ENCODE measurements around the gene B4GALNT4.
"Not testable (repeated sequence)": the region's sequence is repeated elsewhere in the genome, so short reads cannot be mapped to it uniquely, and the experiment has no call there.

B4GALNT4 gene

GRCh38 chr11:392102-392777 lies 22.9 kb downstream of the B4GALNT4 start:
- no peak for DNase-seq (ENCODE audit: low read depth in 2 of 3, low spot score in 2 of 3)

GRCh38 chr11:393219-394033 lies 24.1 kb downstream of the B4GALNT4 start:
- no peak for DNase-seq (ENCODE audit: low read depth in 2 of 3, low spot score in 2 of 3)

GRCh38 chr11:394034-394857 lies 24.9 kb downstream of the B4GALNT4 start, which contains the start of gene PKP3:
TSS of gene PKP3 (plus strand) at chr11:394209. CDS start at chr11:394293, 84 bp downstream.
- no peak for DNase-seq (ENCODE audit: low read depth in 2 of 3, low spot score in 2 of 3)

- no peak for DNase-seq (ENCODE audit: low read depth in 2 of 3, low spot score in 2 of 3)
These were observed 25.8 kb downstream of the B4GALNT4 start for GRCh38 chr11:394858-395655.

DNA sequence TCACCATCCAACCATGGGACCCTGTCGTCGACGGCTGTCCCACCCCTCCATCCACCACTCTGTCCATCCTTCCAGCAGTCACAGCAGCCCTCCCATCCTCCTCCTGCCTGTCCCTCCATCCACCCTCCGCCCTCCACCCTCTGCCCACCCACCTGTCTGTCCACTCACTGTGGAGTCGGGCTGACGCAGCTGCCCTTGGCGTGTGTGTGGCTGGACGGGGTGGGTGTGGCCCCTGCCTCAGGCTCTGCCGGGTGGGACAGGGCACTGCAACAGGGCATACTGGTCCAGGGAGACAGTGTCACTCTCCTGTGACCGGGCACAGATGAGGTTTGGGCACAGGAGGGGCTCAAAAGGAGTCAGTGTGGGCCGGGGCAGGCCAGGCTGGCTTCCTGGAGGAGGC lies 26.6 kb downstream of the B4GALNT4 start:
- no peak for DNase-seq (ENCODE audit: low read depth in 2 of 3, low spot score in 2 of 3)

DNA sequence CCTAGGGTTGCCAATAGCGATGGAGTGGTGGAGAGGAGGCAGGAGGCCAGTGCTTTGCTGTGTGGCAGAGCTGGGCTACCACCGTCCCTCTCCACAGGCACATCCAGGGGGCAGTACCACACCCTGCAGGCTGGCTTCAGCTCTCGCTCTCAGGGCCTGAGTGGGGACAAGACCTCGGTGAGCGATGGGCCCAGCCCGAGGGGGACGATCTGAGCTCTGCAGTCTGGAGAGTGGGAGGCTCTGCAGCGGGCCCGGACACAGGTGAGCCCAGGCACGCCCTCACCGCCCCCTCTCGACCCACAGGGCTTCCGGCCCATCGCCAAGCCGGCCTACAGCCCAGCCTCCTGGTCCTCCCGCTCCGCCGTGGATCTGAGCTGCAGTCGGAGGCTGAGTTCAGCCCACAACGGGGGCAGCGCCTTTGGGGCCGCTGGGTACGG lies 27.2 kb downstream of the B4GALNT4 start:
- DNase-seq (ENCODE audit: low read depth in 2 of 3, low spot score in 2 of 3) = no peak

GRCh38 chr11:396948-397548 lies 27.7 kb downstream of the B4GALNT4 start:
- no peak for DNase-seq (ENCODE audit: low read depth in 2 of 3, low spot score in 2 of 3)

- no peak for DNase-seq (ENCODE audit: low read depth in 2 of 3, low spot score in 2 of 3)
These were observed 29.5 kb downstream of the B4GALNT4 start for GRCh38 chr11:398826-399225.

GRCh38 chr11:399731-400211 lies 30.5 kb downstream of the B4GALNT4 start:
- DNase-seq (ENCODE audit: low read depth in 2 of 3, low spot score in 2 of 3) = no peak

DNA sequence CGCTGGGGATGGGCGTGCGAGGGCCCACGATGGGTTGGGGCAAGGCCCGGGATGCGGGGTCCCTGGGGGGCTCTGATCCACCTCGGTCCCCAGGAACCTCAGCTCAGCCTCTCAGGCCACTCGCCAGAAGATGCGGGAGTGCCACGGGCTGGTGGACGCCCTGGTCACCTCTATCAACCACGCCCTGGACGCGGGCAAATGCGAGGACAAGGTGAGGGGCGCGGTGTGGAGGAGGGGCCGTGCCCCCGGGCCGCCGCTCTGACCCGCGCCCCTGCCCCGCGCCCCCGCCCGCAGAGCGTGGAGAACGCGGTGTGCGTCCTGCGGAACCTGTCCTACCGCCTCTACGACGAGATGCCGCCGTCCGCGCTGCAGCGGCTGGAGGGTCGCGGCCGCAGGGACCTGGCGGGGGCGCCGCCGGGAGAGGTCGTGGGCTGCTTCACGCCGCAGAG lies 31.0 kb downstream of the B4GALNT4 start:
- DNase-seq (ENCODE audit: low read depth in 2 of 3, low spot score in 2 of 3) = no peak

DNA sequence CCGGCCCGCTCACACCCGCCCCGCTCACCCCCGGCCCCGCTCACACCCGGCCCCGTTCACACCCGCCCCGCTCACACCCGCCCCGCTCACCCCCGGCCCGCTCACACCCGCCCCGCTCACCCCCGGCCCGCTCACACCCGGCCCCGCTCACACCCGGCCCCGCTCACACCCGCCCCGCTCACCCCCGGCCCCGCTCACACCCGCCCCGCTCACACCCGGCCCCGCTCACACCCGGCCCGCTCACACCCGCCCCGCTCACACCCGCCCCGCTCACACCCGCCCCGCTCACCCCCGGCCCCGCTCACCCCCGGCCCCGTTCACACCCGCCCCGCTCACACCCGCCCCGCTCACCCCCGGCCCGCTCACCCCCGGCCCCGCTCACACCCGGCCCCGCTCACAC lies 31.9 kb downstream of the B4GALNT4 start:
- DNase-seq (ENCODE audit: low read depth in 2 of 3, low spot score in 2 of 3) = not testable (repeated sequence)

- no peak for DNase-seq (ENCODE audit: low read depth in 2 of 3, low spot score in 2 of 3)
These were observed 33.9 kb downstream of the B4GALNT4 start for GRCh38 chr11:403021-403760.

- DNase-seq (ENCODE audit: low read depth in 2 of 3, low spot score in 2 of 3) = no peak
These were observed 34.6 kb downstream of the B4GALNT4 start for GRCh38 chr11:403761-404431.

- DNase-seq (ENCODE audit: low read depth in 2 of 3, low spot score in 2 of 3) = no peak
These were observed 35.4 kb downstream of the B4GALNT4 start for GRCh38 chr11:404551-405264.

- DNase-seq (ENCODE audit: low read depth in 2 of 3, low spot score in 2 of 3) = no peak
These were observed 36.1 kb downstream of the B4GALNT4 start for GRCh38 chr11:405323-405953.

DNA sequence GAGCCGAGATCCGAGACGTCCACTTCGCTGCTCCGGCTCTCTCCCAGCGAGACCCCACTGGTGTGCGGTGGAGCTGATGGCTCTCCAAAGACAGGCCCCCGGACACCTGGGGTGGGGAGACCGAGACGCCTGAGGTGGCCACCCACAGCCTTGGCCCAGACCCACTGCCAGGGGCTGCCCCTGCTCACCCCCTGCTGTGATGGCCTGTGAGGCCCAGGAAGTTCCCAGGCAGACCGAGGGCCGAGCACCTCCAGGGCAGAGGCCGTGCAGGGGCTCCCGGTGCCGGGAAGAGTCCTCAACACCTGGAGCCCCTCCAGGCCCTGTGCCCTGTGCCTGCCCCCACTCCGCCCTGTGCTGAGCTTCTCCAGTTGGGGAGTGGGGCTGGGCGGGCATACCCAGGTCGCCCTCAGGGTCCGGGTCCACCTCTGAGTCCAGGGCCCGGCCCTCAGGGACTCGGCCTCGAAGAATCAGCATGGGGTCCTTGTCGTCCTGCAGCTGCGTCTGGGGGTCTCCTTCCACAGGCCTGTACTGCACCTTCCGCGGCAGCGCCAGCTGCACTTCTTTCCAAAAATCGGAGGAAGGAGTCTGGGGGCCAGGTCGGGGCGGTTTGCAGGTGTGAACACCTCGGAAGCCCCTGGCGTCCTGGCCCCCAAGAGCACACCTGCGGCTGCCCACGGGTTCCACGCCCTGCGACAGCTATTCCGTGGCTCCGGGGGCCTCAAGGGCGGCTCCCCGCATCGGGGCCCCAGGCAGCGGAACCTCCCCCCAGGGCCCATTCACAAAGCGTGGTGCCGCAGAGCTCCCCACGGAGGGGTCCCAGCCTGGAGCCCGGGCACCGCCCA lies 36.9 kb downstream of the B4GALNT4 start:
- DNase-seq (ENCODE audit: low read depth in 2 of 3, low spot score in 2 of 3) = no peak

Measured in activated CD8-positive, alpha-beta memory T cell treated with anti-CD3 and anti-CD28 coated beads for 48 hours (primary cell).